ENCODE results near the gene VWA5A.
"Not testable (repeated sequence)": the region's sequence is repeated elsewhere in the genome, so short reads cannot be mapped to it uniquely, and the experiment has no call there.

Gene VWA5A

GRCh38 chr11:124167826-124168231 is 52.6 kb downstream of the VWA5A start:
- no peak for DNase-seq (ENCODE audit: low read depth, low spot score)

- no peak for DNase-seq (ENCODE audit: low read depth, low spot score)
Measured at GRCh38 chr11:124168796-124169195, 53.5 kb downstream of the VWA5A start.

GRCh38 chr11:124170315-124170714 is 55.1 kb downstream of the VWA5A start:
- not testable (repeated sequence) for DNase-seq (ENCODE audit: low read depth, low spot score)

- DNase-seq (ENCODE audit: low read depth, low spot score): no peak
Measured at GRCh38 chr11:124170801-124171586, 55.7 kb downstream of the VWA5A start.

- no peak for DNase-seq (ENCODE audit: low read depth, low spot score)
Measured at GRCh38 chr11:124172101-124172500, 56.9 kb downstream of the VWA5A start.

GRCh38 chr11:124172599-124172998 is 57.3 kb downstream of the VWA5A start:
- no peak for DNase-seq (ENCODE audit: low read depth, low spot score)

GRCh38 chr11:124174001-124174583 is 58.8 kb downstream of the VWA5A start:
- DNase-seq (ENCODE audit: low read depth, low spot score): no peak

- DNase-seq (ENCODE audit: low read depth, low spot score): no peak
Measured at GRCh38 chr11:124176925-124177715, 61.9 kb downstream of the VWA5A start.

GRCh38 chr11:124179310-124179709 is 64.1 kb downstream of the VWA5A start:
- DNase-seq (ENCODE audit: low read depth, low spot score): no peak

GRCh38 chr11:124183068-124183467 is 67.8 kb downstream of the VWA5A start, which contains the start of gene OR10D3:
Gene OR10D3, plus strand, starts transcription at chr11:124183345. Its CDS starts 1,925 bp downstream, at chr11:124185270.
- no peak for DNase-seq (ENCODE audit: low read depth, low spot score)

- no peak for DNase-seq (ENCODE audit: low read depth, low spot score)
Measured at GRCh38 chr11:124190298-124191139, 75.3 kb downstream of the VWA5A start.

- DNase-seq (ENCODE audit: low read depth, low spot score): no peak
Measured at GRCh38 chr11:124193221-124194010, 78.2 kb downstream of the VWA5A start.

- DNase-seq (ENCODE audit: low read depth, low spot score): no peak
Measured at GRCh38 chr11:124194293-124195188, 79.3 kb downstream of the VWA5A start.

- DNase-seq (ENCODE audit: low read depth, low spot score): no peak
Measured at GRCh38 chr11:124195189-124195734, 80.0 kb downstream of the VWA5A start.

Measured in activated CD4-positive, CD25-positive, alpha-beta regulatory T cell treated with anti-CD3 and anti-CD28 coated beads, Interleukin-2, amount 50 U/mL, for 16 hours (primary cell).